GM19468 (cell line): ENCODE results near the gene CFAP54.
"Not testable (repeated sequence)": the region's sequence is repeated elsewhere in the genome, so short reads cannot be mapped to it uniquely, and the experiment has no call there.

Experiments used
- ATAC-seq: cut with Tn5 transposase; IDR thresholded peaks from one replicate; pipeline ENCODE4 v1.9.1; 2021; ENCODE audit warnings: mild to moderate bottlenecking, moderate library complexity, moderate number of reproducible peaks; ENCODE audit not compliant: unreplicated experiment; ENCODE audit errors: extremely low read depth

Gene CFAP54, protein sequence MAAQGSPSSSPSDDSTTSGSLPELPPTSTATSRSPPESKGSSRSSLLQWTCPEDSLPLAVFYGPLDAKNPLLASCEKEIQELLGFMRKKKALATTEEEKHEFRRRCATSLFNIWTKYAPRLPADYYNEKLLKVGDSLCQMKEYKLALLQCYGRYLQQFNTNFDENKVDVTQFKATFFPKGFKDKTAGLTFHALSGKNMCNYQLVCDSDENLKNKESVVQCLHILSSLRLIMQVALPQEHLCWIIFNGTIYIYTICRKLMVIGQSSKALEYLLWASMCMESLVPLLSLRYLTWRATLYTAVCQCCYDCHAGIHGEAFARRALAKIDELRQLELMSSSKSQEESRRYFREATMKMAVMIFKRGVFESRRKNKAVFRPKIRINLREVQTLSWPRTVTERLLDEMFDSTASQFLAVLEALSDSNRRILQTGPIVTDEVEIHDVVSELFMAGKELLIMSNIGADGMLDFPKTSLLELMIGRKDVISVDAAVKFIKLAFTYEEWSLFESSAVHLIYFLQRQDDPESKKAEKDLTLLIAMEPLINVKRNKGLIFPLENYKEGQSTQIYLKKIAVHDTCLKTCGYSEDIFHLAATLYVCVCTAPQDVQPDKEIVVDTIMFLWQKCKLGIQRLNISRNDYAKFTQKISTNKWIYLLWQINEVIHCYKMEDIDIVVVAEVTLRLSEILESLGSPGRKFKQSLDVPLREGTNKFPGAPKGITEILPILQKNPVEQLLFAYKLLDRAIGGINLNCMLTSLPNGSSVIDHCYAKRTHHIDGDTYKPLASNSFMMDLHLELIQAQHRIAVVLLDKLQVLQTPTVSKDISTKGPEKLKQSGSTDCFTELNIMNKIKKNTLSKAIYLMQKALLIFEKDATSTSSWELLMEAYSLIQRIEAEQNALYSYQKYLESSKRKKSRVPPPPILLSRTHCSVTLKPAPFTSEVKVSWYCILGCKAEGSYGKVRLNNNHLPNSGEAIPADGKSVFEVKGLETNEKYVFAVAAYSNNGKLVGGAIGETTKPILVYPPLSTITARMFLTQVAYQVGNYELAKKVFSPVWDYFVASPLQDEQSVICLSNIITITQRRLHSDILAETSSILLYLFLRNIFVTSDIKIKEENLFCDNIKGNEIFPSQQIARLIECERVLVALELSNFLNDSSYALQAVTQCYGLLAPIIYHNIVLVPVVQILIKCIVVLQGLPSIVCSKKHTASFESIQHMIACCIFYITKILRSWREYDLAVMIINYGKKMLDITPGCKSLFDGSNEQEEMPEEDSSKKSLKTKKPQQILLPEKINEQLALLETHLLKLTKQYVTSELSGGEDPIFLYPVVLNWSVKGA (N-terminal part only)

DNA sequence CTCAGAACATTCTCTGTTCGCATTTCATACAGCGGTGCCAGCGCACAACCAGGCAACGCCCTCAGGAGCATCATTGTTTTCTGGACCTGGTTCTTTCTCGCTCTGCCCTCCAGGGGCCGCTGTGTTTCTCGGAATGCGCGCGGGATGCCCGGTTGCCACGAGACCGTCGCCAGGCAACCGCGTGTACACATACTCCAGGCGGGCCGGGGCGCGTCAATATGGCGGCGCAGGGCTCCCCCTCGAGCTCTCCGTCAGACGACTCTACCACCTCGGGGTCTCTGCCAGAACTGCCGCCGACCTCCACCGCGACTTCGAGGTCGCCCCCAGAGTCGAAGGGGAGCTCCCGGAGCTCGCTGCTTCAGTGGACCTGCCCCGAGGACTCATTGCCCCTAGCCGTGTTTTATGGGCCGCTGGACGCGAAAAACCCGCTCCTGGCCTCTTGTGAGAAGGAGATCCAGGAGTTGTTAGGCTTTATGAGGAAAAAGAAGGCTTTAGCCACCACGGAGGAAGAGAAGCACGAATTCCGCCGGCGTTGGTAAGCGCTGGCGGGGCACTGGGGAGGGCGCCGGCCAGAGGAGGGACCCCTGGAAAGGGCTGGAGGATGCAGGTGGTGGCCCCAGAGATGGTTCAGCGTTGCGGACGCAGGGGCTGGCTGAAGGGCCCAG lies at the start of gene CFAP54:
TSS of gene CFAP54 (plus strand) at position 186 of the 665 bp plus-strand sequence. CDS start at position 219, 33 bp downstream.
- peak; percentile 98 for ATAC-seq

DNA sequence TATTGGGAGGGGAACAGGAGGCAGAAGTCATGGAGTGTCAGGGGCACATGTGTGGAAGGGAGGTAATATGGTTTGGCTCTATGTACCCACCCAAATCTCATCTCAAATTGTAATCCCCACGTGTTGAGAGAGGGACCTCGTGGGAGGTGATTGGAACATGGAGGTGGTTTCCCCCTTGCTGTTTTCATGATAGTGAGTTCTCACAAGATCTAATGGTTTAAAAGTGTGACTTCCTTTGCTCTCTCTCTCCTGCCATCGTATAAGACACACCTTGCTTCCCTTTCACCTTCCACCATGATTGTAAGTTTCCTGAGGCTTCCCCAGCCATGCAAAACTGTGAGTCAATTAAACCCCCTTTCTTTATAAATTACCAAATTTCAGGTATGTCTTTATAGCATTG lies 47.6 kb upstream of the CFAP54 start:
- ATAC-seq = no peak

DNA sequence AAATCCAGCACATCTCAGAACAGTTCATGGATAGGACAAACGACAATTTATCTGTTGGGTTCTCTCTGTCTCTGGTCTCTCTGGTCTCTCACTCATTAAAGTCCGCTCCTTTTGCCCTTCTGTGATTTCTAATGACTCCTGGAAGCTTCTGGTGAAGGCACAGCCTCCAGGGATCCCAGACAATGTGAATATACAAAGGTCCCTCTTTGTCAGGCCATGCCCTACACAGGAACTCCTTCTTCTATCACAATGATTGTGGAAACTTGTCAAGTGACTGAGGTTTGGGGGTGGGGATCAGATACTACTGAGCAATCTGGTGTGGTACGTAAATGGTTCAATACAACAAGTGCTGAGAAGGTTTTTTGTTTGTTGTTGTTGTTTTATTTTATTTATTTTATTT lies 46.5 kb upstream of the CFAP54 start:
- no peak for ATAC-seq

DNA sequence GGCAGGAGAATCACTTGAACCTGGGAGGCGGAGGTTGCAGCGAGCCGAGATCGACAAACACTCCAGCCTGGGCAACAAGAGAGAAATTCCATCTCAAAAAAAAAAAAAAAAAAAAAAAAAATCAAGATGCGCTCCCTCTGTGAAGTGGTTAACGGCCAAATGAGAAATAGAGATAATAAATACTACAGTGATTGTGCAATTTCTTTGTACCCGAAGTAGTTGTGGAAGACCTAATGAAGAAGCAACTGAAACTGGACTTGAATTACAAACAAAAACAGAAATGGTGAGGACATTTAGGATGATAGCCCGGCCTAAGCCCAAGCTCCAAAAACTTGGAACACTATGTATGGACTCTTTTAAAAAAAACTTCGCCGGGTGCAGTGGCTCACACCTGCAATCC lies 45.0 kb upstream of the CFAP54 start:
- no peak for ATAC-seq

DNA sequence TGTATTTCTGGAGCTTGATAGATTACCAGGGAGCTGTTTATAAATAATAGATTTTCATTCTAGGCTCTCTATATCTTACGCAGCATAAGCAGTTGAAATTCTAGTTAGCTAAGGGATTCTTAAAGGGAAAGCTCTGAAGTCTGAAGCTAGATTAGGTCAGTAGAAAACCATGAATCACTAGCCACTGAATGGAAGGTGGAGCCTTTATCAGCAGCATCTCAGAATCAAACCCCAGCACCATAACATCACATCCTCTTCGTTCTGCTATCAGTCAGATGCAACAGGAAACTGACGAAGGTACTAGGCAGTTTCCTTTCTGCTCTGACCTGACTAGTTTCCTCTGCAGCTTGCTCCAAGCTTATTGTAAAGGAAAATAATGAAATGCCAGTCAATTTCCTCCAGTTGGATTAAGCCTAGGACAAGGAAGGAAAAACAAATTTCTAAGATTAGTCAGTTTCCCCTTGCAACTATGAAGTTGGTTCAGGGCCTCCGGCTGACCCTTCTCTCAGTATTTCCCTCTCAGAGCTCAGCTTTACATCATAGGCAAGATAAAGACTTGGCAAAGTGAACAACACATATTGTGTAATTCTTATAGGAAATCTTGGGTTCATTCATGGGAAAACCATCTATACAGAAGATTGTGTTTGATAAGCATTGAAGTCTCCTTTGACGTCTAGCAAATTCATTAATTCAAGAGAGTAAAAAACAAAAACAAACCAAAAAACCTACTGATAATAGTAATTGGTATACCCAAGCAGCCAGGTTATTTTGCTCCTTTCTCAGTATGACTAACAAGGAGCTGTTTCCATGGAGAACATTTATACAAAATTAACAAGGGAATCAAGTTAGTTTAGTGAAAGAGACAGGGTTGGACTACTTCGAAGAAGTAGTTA lies 43.4 kb upstream of the CFAP54 start:
- ATAC-seq = peak; percentile 97

DNA sequence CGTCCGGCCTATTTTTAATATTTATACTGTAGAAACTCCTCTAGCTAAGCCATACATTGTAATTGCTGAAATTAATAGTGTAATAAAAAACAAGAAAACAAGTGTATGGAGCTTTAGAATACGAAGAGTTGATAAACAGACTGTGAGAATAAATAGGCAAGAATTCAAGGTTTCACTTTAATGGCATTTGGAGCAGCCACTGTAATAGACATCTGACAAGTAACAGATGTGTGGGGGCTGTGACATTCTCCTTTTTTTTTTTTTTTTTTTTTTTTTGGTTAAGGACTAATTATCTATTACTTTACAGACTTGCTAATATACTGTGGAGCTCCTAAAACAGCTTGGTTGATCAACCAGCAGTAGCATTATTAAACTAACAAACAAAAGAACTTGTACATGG lies 42.1 kb upstream of the CFAP54 start:
- ATAC-seq = no peak

DNA sequence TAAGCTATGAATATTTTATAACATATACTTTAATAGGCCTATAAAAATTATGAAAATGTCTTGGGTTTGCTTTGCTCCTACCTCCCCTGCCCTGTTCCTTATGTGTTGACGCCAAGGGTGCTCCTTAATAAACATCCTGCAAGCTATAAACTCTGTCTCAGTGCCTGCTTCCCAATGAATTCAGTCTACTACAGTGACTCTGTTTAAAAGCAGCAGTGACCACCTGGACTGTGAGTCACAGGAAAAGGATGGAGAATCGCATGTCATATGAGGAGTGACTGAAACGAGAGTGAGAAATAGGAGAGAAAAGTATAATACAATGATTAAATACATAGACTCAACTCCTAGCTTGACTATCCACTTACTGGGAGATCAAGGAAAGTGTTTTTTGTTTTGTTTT lies 41.1 kb upstream of the CFAP54 start:
- no peak for ATAC-seq

DNA sequence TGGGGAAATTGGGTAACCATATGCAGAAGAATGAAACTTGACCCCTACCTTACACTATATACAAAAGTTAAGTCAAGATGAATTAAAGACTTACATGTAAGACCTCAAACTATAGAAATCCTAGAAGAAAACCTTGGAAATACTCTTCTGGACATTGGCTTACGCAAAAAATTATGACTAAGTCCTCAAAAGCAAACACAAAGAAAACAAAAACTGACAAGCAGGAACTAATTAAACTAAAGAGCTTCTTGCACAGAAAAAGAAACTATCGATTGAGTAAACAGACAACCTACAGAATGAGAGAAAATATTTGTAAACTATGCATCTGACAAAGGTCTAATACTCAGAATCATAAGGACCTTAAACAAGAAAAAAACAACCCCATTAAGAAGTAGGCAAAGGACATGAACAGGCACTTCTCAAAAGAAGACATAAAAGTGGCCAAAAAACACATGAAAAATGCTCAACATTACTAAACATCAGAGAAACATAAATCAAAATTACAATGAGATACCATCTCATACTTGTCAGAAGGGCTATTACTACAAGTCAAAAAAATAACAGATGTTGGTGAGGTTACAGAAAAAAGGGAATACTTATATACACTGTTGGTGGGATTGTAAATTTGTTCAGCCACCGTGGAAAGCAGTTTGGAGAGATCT lies 37.0 kb upstream of the CFAP54 start:
- ATAC-seq = no peak

DNA sequence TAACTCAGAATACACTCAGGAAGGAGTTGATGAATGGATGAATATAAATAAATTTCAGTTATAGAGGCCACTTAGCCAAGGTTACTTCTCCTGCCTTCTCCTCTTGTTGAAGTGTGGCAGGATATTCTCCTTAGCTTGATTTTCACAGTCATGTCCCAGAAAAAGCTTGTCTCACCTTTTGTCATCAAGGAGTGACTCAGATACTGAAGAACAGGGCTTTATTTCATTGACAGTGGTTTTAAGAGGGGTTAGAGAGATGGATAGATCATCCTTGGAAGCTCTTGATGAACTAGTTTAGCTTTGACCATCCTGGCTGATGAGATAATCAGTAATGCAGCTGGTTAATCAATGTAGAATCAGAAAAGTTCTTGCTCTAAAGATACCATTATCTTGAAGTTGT lies 35.0 kb upstream of the CFAP54 start:
- no peak for ATAC-seq

DNA sequence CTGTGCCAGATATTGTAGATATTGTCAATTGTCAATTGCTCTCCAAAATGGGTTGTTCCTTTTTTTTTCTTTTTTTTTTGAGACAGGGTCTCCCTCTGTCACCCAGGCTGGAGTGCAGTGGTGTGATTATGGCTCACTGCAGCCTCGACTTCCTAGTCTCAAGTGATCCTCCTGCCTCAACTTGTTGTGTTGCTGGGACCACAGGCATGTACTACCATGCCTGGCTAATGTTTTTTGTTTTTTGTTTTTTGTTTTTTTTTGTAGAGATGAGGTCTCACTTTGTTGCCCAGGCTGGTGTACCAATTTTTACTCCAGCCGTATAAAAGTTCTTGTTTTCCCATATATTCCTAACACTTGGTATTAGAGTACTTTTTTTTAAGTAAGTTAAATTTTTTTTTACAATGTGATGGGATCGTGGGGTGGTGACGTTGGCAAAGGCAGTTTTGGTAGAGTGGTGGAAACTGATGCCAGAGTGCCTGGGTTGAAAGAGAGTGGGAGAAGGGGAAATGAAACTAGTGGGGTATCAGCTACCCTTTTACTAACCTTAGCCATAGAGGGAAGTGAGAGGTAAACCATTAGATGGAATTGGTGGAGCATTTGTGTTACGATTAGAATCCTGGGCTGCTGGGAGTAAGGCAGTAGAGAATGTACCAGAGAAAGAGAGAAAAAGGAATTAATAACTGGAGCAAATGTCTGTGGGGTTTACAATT lies 33.0 kb upstream of the CFAP54 start:
- peak; percentile 65 for ATAC-seq

DNA sequence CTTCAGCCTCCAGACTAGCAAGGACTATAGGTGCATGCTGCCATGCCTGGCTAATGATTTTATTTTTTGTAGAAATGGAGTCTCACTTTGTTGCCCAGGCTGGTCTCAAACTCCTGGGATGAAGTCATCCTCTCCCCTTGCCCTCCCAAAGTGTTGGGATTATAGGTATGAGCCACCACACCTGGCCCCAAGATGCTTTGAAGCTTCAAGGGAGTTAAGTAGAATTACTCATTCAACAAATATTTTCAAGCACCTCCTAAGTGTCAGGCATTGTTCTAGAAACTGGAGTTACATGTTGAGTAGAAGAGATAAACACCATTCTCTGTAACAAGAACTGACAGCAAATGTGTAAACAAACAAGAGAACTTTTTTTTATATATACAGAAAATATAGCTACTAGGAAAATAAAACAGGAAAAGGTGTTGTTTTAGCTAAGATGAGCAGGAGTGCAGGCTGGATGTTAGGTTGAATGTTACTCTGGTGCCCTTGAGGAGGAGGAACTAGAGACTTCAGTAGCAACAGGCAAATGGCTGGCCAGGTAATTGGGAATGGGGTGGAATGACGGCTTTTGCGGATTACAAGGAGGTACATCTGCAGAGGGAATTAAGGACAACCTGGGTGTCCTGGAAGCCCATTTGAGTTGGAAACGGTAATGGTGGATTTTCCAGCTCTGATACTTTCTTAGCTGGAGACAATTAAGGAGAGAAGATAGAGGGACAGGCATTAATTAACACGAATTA lies 32.0 kb upstream of the CFAP54 start:
- ATAC-seq = no peak

DNA sequence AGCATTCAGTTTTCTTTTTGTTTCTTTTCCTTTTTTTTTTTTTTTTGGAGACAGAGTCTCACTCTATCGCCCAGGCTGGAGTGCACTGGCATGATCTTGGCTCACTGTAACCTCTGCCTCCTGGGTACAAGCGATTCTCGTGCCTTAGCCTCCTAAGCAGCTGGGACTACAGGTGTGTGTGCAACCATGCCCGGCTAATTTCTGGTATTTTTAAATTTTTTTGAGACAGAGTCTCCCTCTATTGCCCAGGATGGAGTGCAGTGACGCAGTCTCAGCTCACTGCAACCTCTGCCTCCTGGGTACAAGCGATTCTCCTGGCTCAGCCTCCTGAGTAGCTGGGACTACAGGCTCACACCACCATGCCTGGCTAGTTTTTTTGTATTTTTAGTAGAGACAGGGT lies 30.1 kb upstream of the CFAP54 start:
- ATAC-seq = not testable (repeated sequence)

DNA sequence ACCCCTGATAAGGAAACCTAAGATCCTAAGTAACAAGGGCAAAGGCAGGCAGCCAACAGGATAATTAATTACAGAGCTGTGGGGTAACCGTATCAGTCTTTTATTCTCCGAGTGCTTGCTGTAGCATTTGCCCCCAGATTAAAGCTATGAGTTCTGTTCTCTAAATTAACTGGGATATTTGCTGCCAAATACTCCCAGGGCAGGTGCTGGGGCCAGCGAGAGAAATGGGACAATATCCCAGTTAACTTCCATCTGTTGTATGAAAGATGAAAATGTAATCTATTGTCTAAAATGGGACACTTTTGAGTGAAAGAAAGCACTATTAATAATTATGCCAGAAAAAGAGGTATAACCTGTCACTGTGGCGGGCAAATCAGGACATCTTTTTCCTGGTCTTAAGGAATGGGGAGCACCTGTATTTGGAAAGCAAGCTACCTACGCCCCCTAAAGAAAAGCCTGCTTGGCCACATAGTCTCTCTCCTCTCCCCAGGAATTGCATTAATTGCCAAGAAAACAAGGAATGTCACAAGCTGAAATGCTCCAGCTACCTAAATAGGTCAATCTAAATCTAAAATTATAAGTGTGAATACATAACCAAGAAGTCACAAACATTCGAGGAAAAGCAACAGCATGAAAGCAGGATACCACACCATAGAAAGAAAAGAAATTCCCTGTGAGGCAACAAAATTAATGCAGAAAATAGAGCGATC lies 26.7 kb upstream of the CFAP54 start:
- ATAC-seq = no peak

DNA sequence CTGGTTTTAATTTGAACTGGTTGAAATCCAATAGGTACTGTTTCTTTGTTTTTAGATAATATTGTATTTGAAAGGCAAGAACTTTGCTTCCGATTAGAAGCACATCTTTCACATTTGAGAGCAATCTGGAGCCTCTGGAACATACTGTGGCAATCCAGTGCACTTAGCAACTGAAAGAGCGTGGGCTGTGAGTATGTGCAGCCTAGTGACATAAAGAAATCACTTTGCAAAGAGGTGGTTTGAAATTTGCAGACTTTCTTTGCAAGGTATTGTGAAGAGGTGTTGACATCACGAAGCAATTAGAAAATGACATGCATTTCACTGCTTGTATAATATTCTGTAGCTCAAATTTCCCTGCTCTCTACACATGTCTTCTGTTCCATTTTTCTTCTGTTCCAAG lies 23.5 kb upstream of the CFAP54 start:
- no peak for ATAC-seq

DNA sequence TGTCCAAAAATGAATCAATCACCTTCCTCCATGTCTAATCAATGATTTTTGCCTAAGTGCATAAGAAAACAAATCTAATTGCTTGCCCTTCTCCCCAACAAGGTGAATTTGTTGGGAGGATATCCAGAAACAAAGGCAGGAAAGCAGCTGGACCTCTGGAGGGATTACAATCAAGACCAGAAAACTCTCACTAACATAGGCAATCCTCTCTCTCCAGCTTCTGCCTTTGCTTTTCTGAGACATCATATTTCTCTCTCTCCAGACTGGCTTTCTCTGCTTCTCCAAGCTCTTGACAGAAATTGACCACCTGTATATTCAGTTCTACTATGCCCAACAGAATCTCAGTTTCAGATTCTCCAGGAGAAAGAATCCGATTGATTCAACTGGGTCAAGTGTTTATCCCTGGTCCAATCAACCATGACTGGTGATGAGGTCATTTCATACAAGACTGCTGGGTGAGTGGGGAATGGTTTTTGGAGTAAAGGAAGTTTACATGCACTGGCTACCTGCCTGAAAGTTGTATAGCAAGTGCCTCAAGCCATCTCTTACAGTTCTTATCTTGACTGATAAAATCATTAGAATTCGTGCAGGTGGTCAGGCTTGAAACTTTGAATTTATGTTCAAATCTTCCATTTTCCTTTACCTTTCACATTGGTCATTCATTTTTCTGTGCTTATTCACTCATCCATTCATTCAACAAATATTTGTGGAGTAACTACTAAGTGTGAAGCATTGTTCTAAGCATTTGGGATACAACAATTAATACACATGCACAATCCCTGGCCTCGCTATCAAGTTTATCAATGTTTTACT lies 22.2 kb upstream of the CFAP54 start:
- ATAC-seq = no peak
